Measurements from ENCODE around the gene COL4A1.

The COL4A1 gene

GRCh38 chr13:110151462-110151861 lies 155.5 kb downstream of the COL4A1 start:
- H3K18ac ChIP-seq (ENCODE audit: low read length) = no peak overlapping the region
- no peaks in the 10 kb centered on the region for H3K79me2 ChIP-seq (ENCODE audit: control insufficient read depth, insufficient read depth, low read length)
- H4K5ac ChIP-seq (ENCODE audit: low read length) = no peak overlapping the region
- no peak overlapping the region for H3K4me3 ChIP-seq (ENCODE audit: low read length)
- no peak overlapping the region for H3K9ac ChIP-seq (ENCODE audit: low read length)
- no peaks in the 10 kb centered on the region for H3K36me3 ChIP-seq (ENCODE audit: control insufficient read depth, insufficient read depth, low read length)
- no peaks in the 10 kb centered on the region for H3K27me3 ChIP-seq (ENCODE audit: insufficient read depth, low read length, poor library complexity)
- H2BK5ac ChIP-seq (ENCODE audit: low read length) = no peak overlapping the region
- no peak overlapping the region for H4K8ac ChIP-seq (ENCODE audit: low read depth, low read length)
- H3K56ac ChIP-seq (ENCODE audit: low read length) = no peak overlapping the region
- no peak overlapping the region for H3K4me2 ChIP-seq (ENCODE audit: low read length)
- H2AK5ac ChIP-seq (ENCODE audit: low read length) = no peak overlapping the region
- H3K23ac ChIP-seq (ENCODE audit: low read length) = no peak overlapping the region
- no peak overlapping the region for H3K4ac ChIP-seq (ENCODE audit: low read depth, low read length)
- H3K79me1 ChIP-seq (ENCODE audit: low read length) = no peaks in the 10 kb centered on the region
- H3K27ac ChIP-seq (ENCODE audit: low read depth, low read length) = no peak overlapping the region
- no CpG with 5 or more reads among the region's 12 CpGs for WGBS (ENCODE audit: extremely low coverage, insufficient coverage, low lambda C conversion rate)
- H3K4me1 ChIP-seq (ENCODE audit: control insufficient read depth, low read depth, low read length) = no peaks in the 10 kb centered on the region
- H2BK15ac ChIP-seq (replicated peaks; ENCODE audit: low read depth) = no peak overlapping the region
- no peak for DNase-seq
- H2BK120ac ChIP-seq (ENCODE audit: low read depth, low read length) = no peak overlapping the region

GRCh38 chr13:110150384-110151101 lies 156.4 kb downstream of the COL4A1 start:
- Histone ChIP-seq H2BK120ac (ENCODE audit: low read depth, low read length) (no peak overlapping the region), H2BK5ac (ENCODE audit: low read length) (no peak overlapping the region), H3K79me1 (ENCODE audit: low read length) (no peaks in the 10 kb centered on the region), H3K4me2 (ENCODE audit: low read length) (no peak overlapping the region), H3K36me3 (ENCODE audit: control insufficient read depth, insufficient read depth, low read length) (no peaks in the 10 kb centered on the region), H3K27me3 (ENCODE audit: insufficient read depth, low read length, poor library complexity) (no peaks in the 10 kb centered on the region), H3K4me3 (ENCODE audit: low read length) (no peak overlapping the region), H3K9ac (ENCODE audit: low read length) (no peak overlapping the region), H4K8ac (ENCODE audit: low read depth, low read length) (no peak overlapping the region), H3K27ac (ENCODE audit: low read depth, low read length) (no peak overlapping the region), H3K56ac (ENCODE audit: low read length) (no peak overlapping the region), H2BK15ac (replicated peaks; ENCODE audit: low read depth) (no peak overlapping the region), H3K18ac (ENCODE audit: low read length) (no peak overlapping the region), H3K79me2 (ENCODE audit: control insufficient read depth, insufficient read depth, low read length) (no peaks in the 10 kb centered on the region), H2AK5ac (ENCODE audit: low read length) (no peak overlapping the region), H4K5ac (ENCODE audit: low read length) (no peak overlapping the region), H3K4ac (ENCODE audit: low read depth, low read length) (no peak overlapping the region), H3K23ac (ENCODE audit: low read length) (no peak overlapping the region), H3K4me1 (ENCODE audit: control insufficient read depth, low read depth, low read length) (no peaks in the 10 kb centered on the region)
- no CpG with 5 or more reads among the region's 15 CpGs for WGBS (ENCODE audit: extremely low coverage, insufficient coverage, low lambda C conversion rate)
- DNase-seq = no peak

GRCh38 chr13:110149036-110149435 lies 157.9 kb downstream of the COL4A1 start:
- Histone ChIP-seq H4K8ac (ENCODE audit: low read depth, low read length) (no peak overlapping the region), H2BK15ac (replicated peaks; ENCODE audit: low read depth) (no peak overlapping the region), H3K79me1 (ENCODE audit: low read length) (no peaks in the 10 kb centered on the region), H2BK120ac (ENCODE audit: low read depth, low read length) (no peak overlapping the region), H3K4ac (ENCODE audit: low read depth, low read length) (no peak overlapping the region), H3K9ac (ENCODE audit: low read length) (no peak overlapping the region), H3K56ac (ENCODE audit: low read length) (no peak overlapping the region), H3K18ac (ENCODE audit: low read length) (no peak overlapping the region), H2BK5ac (ENCODE audit: low read length) (no peak overlapping the region), H4K5ac (ENCODE audit: low read length) (no peak overlapping the region), H3K27me3 (ENCODE audit: insufficient read depth, low read length, poor library complexity) (no peaks in the 10 kb centered on the region), H3K36me3 (ENCODE audit: control insufficient read depth, insufficient read depth, low read length) (no peaks in the 10 kb centered on the region), H3K79me2 (ENCODE audit: control insufficient read depth, insufficient read depth, low read length) (no peaks in the 10 kb centered on the region), H3K4me3 (ENCODE audit: low read length) (no peak overlapping the region), H3K4me1 (ENCODE audit: control insufficient read depth, low read depth, low read length) (no peaks in the 10 kb centered on the region), H3K4me2 (ENCODE audit: low read length) (no peak overlapping the region), H3K23ac (ENCODE audit: low read length) (no peak overlapping the region), H2AK5ac (ENCODE audit: low read length) (no peak overlapping the region), H3K27ac (ENCODE audit: low read depth, low read length) (no peak overlapping the region)
- WGBS (ENCODE audit: extremely low coverage, insufficient coverage, low lambda C conversion rate) = no CpG with 5 or more reads among the region's 7 CpGs
- DNase-seq = no peak

GRCh38 chr13:110140099-110140498 lies 166.9 kb downstream of the COL4A1 start:
- Histone ChIP-seq H3K4me1 (ENCODE audit: control insufficient read depth, low read depth, low read length) (peaks cover 13% of the 10 kb centered on the region), H3K36me3 (ENCODE audit: control insufficient read depth, insufficient read depth, low read length) (no peaks in the 10 kb centered on the region), H2BK15ac (replicated peaks; ENCODE audit: low read depth) (no peak overlapping the region), H3K27me3 (ENCODE audit: insufficient read depth, low read length, poor library complexity) (no peaks in the 10 kb centered on the region), H3K79me2 (ENCODE audit: control insufficient read depth, insufficient read depth, low read length) (no peaks in the 10 kb centered on the region), H3K9ac (ENCODE audit: low read length) (no peak overlapping the region), H2BK120ac (ENCODE audit: low read depth, low read length) (no peak overlapping the region), H4K8ac (ENCODE audit: low read depth, low read length) (no peak overlapping the region), H3K79me1 (ENCODE audit: low read length) (no peaks in the 10 kb centered on the region), H3K56ac (ENCODE audit: low read length) (no peak overlapping the region), H3K4me2 (ENCODE audit: low read length) (no peak overlapping the region), H3K27ac (ENCODE audit: low read depth, low read length) (no peak overlapping the region), H2BK5ac (ENCODE audit: low read length) (no peak overlapping the region), H2AK5ac (ENCODE audit: low read length) (no peak overlapping the region), H3K4me3 (ENCODE audit: low read length) (no peak overlapping the region), H3K4ac (ENCODE audit: low read depth, low read length) (no peak overlapping the region), H3K18ac (ENCODE audit: low read length) (no peak overlapping the region), H4K5ac (ENCODE audit: low read length) (no peak overlapping the region), H3K23ac (ENCODE audit: low read length) (no peak overlapping the region)
- WGBS (ENCODE audit: extremely low coverage, insufficient coverage, low lambda C conversion rate) = no CpG with 5 or more reads among the region's 3 CpGs
- DNase-seq = no peak

- Histone ChIP-seq H3K4ac (ENCODE audit: low read depth, low read length) (no peak overlapping the region), H2BK5ac (ENCODE audit: low read length) (no peak overlapping the region), H3K4me1 (ENCODE audit: control insufficient read depth, low read depth, low read length) (peaks cover 17% of the 10 kb centered on the region), H3K27ac (ENCODE audit: low read depth, low read length) (no peak overlapping the region), H3K27me3 (ENCODE audit: insufficient read depth, low read length, poor library complexity) (no peaks in the 10 kb centered on the region), H4K8ac (ENCODE audit: low read depth, low read length) (no peak overlapping the region), H3K56ac (ENCODE audit: low read length) (peak overlapping the region; percentile 68), H3K79me2 (ENCODE audit: control insufficient read depth, insufficient read depth, low read length) (no peaks in the 10 kb centered on the region), H4K5ac (ENCODE audit: low read length) (no peak overlapping the region), H3K18ac (ENCODE audit: low read length) (no peak overlapping the region), H3K36me3 (ENCODE audit: control insufficient read depth, insufficient read depth, low read length) (no peaks in the 10 kb centered on the region), H3K4me2 (ENCODE audit: low read length) (peak overlapping the region; percentile 81), H2BK15ac (replicated peaks; ENCODE audit: low read depth) (no peak overlapping the region), H3K4me3 (ENCODE audit: low read length) (peak overlapping the region; percentile 1), H3K79me1 (ENCODE audit: low read length) (no peaks in the 10 kb centered on the region), H2BK120ac (ENCODE audit: low read depth, low read length) (no peak overlapping the region), H2AK5ac (ENCODE audit: low read length) (no peak overlapping the region), H3K9ac (ENCODE audit: low read length) (peak overlapping the region; percentile 41), H3K23ac (ENCODE audit: low read length) (no peak overlapping the region)
- DNase-seq = no peak
- no CpG with 5 or more reads among the region's 8 CpGs for WGBS (ENCODE audit: extremely low coverage, insufficient coverage, low lambda C conversion rate)
Measured at GRCh38 chr13:110138700-110139036, 168.3 kb downstream of the COL4A1 start.
